Endometrial microvascular endothelial cells (primary cell): ENCODE measurements around the gene SUCO. TPM values are rescaled to one million over a fixed set of nuclear protein-coding genes. Genes with fewer than 3 reads are reported as not detected.
"Not testable (repeated sequence)": the region's sequence is repeated elsewhere in the genome, so short reads cannot be mapped to it uniquely, and the experiment has no call there.

Source experiments
- in situ Hi-C: cut with HindIII; loops from 2 replicates; pipeline ENCODE4 v1.10.0; 2017; ENCODE audit warnings: low sequenced_read_pairs, low pct_unique_long_range_greater_than_20kb; ENCODE audit errors: inconsistent ontology term
- total RNA-seq: library from RNA; depleted of rRNA; stranded (reverse); fragments of >200 nt; gene quantifications from one replicate; pipeline ENCODE4 v1.2.3, GENCODE V29; 2015; ENCODE audit errors: inconsistent ontology term

SUCO gene
- total RNA-seq, 1 donor from 2014 or later = 31.4 TPM

- in situ Hi-C loops = not testable (repeated sequence)
Measured at GRCh38 chr1:172595066-172595465, 62.1 kb downstream of the SUCO start.

- in situ Hi-C loops = not testable (repeated sequence)
Measured at GRCh38 chr1:172596782-172597181, 63.8 kb downstream of the SUCO start.

DNA sequence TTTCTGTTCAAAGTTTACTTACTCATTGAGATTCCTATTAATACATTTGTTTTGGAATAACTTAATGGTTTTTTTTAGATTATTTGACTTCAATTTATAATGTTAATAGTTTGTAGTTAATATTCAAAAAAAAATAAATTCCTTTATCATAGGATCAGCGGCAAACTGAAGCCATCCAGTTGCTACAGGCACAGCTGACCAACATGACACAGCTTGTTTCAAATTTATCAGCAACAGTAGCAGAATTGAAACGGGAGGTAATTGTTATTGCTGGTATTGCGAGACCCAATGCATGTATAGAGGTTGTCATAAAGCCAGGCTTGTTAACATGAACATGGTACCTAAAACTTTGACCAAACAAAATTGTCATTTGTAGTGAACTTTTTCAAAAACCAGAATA is 67.0 kb downstream of the SUCO start:
- in situ Hi-C loops = no loop called here

DNA sequence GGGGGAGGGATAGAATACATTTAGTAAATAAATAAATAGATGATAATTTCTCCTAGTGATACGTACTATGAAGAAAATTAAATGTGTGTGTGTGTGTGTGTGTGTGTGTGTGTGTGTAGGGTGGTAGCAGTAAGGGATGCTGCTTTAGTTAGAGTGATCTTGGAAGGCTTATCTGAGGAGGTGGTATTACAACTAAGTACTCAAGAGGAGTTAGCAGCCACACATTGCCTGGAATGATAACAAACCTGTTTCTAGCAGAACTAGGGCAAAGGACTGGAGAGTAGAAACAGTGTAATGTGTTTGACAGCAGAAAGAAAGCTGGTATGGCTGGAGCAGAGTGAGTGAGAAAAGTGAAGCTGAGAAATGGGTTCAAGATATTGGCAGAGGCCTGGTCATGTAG is 67.7 kb downstream of the SUCO start:
- in situ Hi-C loops = no loop called here

DNA sequence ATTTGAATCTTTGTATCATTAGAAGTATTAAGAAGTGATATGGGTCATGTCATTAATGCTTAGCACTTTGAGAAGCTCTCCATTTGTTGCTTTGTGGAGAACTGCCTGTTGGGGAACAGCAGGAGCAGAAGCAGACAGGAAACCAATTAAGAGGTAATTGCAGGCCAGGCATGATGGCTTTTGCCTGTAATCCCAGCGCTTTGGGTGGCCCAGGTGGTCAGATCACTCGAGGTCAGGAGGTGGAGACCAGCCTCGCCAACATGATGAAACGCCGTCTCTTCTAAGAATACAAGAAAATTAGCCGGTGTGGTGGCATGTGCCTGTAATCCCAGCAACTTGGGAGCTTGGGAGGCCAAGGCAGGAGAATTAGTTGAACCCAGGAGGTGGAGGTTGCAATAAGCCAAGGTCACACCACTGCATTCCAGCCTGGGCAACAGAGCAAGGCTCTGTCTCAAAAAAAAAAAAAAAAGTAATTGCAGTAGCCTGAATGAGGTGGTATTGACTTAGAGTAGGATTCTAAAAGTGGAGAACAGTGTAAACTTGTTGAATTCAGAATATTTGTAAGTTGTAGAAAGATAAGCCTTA is 68.2 kb downstream of the SUCO start:
- in situ Hi-C loops = no loop called here

GRCh38 chr1:172602706-172603105 is 69.8 kb downstream of the SUCO start:
- in situ Hi-C loops = no loop called here

- in situ Hi-C loops = no loop called here
Measured at GRCh38 chr1:172603816-172604215, 70.9 kb downstream of the SUCO start.

DNA sequence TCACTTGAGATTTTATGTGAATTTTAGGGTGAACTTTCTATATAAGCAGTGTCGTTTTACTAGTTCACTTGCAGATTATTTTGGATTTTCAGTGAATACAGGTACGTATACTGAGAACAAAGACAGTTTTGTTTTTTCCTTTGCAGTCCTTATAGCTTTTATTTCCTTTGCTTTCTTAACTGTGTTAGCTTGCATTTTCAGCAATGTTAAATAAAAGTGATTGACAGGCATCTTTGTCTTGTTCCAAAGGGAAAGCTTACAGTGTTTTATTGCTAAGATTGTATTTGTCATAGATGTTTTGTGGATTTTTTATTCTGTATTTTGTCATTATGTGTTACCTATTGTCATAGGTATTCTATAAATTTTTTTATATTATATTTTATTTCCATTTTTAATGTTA is 72.7 kb downstream of the SUCO start:
- in situ Hi-C loops = no loop called here

DNA sequence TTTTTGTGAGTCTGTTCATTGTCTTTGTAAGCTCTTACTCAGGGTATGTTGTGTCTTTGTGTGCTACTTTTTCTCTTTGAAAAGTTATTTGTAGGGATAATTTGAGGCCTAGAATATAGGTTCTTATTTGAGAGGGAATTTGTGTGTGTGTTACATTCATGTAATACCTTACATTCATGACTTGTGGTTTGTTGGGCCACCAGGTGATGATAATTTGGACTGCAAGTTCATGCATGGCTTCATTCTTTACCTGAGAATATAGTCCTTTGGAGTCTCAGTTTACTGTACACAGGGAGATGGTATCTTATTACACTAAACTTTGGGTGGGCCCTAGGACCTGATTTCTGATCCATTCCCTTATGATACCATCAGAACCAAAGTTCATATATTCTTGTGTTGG is 74.2 kb downstream of the SUCO start:
- in situ Hi-C loops = no loop called here

DNA sequence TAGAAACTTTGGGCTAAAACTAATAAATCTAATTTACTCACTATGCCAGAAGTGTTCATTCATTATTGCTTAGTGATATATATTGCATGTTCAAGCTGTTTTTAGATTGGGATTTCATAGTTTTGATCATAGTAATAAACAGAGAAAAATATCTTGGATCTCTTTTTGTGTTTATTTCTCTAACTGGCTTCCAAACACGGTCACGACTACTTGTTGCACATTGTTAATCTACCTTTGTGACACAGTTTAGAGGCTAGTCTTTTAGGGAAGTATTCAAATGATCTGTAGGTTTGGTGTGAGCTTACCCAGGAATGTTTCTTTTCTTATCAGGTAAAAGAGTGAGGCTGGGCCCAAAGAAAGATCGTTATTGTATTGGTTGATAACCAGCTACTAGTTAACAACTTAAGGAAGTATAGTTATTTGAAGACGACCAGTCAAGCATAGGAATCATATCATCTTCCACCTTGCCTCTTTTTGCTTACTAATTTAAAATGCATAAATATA is 75.2 kb downstream of the SUCO start:
- in situ Hi-C loops = no loop called here

DNA sequence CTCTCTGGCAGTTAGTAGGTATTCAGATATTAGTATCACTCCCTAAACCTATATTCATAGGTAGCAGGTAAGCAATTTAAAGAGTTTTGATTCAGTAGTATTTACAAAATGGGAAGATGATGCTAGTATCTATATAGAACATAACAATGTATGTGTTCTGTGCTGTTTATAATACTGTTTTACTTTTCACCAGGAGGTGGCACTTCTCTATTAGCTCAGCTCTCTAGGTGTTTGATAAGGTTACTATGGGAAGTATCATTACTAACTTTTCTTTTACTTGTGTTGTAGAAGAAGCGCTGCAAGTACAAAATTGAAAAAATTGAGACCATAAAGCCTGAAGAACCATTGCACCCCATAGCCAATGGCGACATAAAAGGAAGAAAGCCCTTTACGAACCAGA is 76.6 kb downstream of the SUCO start:
- in situ Hi-C loops = no loop called here

DNA sequence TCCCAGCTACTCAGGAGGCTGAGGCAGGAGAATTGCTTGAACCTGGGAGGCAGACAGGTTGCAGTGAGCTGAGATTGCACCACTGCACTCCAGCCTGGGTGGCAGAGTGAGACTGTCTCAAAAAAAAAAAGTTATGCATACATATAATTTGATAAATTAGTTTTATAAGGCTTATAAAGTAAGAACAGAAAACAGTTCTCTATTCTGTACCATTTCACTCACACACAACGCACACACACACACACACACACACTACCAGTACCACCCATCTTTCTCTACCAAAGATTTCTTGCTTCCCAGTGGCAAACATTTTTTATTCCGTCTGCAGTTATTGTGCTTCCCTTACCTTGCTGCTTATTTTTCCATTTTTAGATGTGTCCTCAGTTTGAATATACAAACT is 79.5 kb downstream of the SUCO start:
- in situ Hi-C loops = no loop called here

DNA sequence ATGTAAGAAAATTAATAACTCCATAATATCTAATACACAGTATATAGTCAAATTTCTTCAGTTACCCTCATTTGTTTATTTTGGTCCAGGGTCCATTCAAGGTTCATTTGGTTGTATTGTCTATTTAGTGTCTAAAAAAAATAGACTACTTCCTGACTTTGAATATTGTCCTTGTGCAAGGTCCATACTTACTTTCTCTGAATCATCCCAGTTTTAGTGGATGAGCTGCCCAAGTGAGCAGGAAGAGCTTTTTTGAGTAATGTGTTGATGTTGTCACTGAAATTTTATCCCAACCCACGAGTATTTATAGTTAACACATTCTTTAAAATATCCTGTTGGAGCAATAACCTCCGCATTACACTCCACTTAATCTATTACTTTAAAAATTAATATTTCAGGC is 80.3 kb downstream of the SUCO start:
- in situ Hi-C loops = no loop called here

GRCh38 chr1:172616195-172616594 is 83.2 kb downstream of the SUCO start:
- in situ Hi-C loops = no loop called here

GRCh38 chr1:172616636-172617035 is 83.7 kb downstream of the SUCO start:
- in situ Hi-C loops = no loop called here

DNA sequence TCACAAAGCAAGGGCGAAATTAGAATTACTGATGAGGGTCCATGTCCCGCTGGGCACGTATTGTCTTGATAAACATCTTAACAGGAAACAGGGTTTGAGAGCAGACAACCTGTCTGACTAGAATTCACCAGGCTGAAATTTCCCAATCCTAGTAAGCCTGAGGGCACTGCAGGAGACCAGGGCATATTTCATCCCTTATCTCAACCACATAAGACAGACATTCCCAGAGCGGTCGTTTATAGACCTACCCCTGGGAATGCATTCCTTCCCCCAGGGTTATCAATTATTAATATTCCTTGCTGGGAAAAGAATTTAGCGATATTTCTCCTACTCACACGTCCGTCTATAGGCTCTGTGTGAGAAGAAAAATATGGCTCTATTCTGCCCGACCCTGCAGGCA is 87.7 kb downstream of the SUCO start:
- in situ Hi-C loops = not testable (repeated sequence)

GRCh38 chr1:172622541-172622940 is 89.6 kb downstream of the SUCO start:
- in situ Hi-C loops = no loop called here

DNA sequence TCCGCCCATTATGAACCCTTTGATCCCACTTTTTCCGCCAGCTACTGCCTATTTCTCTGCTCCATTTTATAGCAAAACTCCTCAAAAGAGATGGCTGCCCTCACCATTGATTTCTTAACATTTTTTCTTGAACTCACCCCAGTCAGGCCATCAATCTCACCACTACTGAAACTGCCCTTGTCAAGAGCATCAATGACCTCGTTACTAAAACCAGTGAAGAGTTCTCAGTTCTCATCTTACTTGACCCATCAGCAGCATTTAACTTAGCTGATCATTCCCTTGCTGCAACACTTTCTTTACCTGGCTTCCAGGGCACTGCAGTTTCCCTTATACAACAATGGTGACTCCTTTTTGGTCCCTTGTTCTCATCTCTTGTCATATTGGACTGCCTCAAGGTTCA is 90.8 kb downstream of the SUCO start:
- in situ Hi-C loops = no loop called here

DNA sequence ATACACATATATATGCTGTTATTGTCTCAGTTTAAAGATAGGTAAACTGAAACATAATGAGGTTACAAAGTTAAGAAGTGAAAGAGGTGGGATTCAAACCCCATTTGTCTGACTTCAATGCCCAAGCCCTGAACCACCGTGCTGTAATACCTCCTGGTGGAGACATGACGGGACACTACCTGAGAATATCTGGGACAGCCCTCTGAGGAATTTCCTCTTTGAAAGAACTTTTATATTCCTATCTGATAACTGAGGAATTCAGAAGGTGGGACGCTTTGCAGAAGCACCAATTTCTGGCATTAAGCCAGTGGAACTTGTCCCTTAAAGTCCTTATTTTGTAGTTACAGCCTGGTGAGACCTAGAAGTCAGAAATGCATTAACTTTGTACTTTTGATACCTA is 93.9 kb downstream of the SUCO start:
- in situ Hi-C loops = no loop called here

DNA sequence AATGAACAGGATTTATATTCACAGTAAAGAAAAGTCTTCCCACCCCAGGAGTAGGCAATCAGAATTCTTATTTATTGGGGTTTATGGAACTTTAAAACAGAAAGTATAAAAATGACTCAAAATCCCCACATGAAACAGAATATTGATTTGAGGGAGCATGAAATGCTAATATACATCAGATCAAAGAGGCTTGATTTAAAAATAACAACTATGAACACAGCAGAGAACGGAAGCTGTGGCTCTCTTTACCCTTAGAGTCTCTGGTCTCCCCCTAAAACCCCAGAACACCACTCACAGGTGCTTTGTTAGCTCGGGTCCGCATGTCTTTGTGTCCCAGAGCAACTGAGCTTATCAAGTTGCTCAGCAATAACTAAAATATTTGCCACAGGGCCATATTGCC is 94.8 kb downstream of the SUCO start:
- in situ Hi-C loops = no loop called here

DNA sequence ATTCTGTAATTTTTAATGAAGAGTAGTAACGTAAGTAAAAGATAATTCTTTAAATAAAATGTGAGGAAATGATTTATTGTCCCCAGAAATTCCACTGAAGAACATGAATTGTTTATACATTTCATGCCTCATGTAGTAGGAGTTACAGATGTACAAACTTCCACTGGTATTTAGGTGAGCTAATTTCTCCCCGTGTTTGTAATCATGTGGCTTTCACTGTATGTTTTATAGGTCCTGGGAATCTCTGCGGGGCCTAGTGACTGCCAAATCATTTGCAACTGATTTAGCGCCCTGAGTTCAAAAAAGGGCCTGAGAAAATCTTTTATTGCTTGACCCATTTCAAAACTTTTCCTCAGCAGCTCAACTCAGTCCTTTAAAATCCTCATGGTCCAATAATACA is 95.5 kb downstream of the SUCO start:
- in situ Hi-C loops = no loop called here
